Brain microvascular endothelial cell (primary cell): ENCODE measurements around the gene FUT1.
"Not testable (repeated sequence)": the region's sequence is repeated elsewhere in the genome, so short reads cannot be mapped to it uniquely, and the experiment has no call there.

Source experiments
- DNase-seq: peaks from one replicate; pipeline ENCODE4 v3.0.0-alpha.2; 2020
- H3K27ac ChIP-seq: fragments of 250-450 bp; sonication (Bioruptor Pico); 2 replicates; pipeline ENCODE4 v1.5.1; 2020; ENCODE audit warnings: mild to moderate bottlenecking, moderate library complexity
- H3K27me3 ChIP-seq: fragments of 250-450 bp; sonication (Bioruptor Pico); replicated peaks from 2 replicates; pipeline ENCODE4 v1.5.1; 2020; ENCODE audit warnings: mild to moderate bottlenecking
- H3K36me3 ChIP-seq: fragments of 250-450 bp; sonication (Bioruptor Pico); replicated peaks from 2 replicates; pipeline ENCODE4 v1.5.1; 2020; ENCODE audit warnings: mild to moderate bottlenecking
- H3K4me3 ChIP-seq: 2 replicates; pipeline ENCODE4 v1.5.1; 2011; ENCODE audit warnings: low read depth, mild to moderate bottlenecking, control low read depth, low read length, moderate library complexity
- in situ Hi-C: cut with HindIII; loops from 2 replicates; pipeline ENCODE4 v1.10.0; 2017; ENCODE audit warnings: low sequenced_read_pairs, low pct_ligation_motif_present
- TF ChIP-seq, protein P1 (sequence below): IDR thresholded peaks from 2 replicates; pipeline ENCODE4 v1.5.1; 2011; ENCODE audit warnings: low read depth, mild to moderate bottlenecking, moderate library complexity, low read length, control low read depth, inconsistent platforms; ENCODE audit errors: missing control alignments

The FUT1 gene

DNA sequence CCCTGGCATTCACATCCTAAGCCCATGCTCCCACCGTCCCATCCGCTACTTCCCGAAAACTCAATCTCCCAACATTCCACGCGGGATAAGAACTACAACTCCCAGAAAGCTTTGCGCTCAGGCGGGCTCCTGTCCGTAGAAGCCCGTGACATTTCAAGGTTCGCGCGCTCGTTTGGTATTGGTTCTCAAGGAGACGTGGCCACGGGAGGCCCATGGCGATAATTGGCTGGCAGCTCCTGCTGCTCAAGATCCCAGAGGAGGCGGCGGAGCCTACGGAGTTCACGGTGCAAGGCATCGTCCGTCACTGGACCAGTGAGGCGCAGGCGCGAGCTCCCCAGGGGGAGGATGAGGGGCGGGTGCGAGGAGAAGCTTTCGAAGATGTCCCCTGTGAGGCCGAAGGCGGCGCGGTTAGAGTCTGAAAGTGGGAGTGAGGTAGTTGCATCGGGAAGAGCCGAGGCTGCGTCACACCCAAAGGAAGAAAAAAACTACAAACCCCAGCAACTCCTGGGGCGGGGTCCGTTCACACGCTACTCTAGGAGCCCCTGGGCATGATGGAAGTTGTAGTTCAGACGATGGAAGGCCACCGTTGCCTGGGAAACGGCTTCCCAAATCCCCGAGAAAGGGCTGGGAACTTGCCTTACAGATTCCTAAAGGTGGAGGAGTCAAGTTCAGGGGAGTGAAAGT, 31.7 kb downstream of the FUT1 start:
- no peaks in the 10 kb centered on the region for H3K27me3 ChIP-seq
- DNase-seq: peak; percentile 100
- in situ Hi-C loops: no loop called here
- no peaks in the 10 kb centered on the region for H3K36me3 ChIP-seq
- peak overlapping the region; percentile 93 for H3K27ac ChIP-seq
- TF ChIP-seq, protein P1, sequence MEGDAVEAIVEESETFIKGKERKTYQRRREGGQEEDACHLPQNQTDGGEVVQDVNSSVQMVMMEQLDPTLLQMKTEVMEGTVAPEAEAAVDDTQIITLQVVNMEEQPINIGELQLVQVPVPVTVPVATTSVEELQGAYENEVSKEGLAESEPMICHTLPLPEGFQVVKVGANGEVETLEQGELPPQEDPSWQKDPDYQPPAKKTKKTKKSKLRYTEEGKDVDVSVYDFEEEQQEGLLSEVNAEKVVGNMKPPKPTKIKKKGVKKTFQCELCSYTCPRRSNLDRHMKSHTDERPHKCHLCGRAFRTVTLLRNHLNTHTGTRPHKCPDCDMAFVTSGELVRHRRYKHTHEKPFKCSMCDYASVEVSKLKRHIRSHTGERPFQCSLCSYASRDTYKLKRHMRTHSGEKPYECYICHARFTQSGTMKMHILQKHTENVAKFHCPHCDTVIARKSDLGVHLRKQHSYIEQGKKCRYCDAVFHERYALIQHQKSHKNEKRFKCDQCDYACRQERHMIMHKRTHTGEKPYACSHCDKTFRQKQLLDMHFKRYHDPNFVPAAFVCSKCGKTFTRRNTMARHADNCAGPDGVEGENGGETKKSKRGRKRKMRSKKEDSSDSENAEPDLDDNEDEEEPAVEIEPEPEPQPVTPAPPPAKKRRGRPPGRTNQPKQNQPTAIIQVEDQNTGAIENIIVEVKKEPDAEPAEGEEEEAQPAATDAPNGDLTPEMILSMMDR: no peak
- peak overlapping the region; percentile 71 for H3K4me3 ChIP-seq

GRCh38 chr19:48720251-48720612, 32.2 kb downstream of the FUT1 start:
- no peak overlapping the region for H3K27ac ChIP-seq
- in situ Hi-C loops: no loop called here
- TF ChIP-seq, protein P1: no peak

DNA sequence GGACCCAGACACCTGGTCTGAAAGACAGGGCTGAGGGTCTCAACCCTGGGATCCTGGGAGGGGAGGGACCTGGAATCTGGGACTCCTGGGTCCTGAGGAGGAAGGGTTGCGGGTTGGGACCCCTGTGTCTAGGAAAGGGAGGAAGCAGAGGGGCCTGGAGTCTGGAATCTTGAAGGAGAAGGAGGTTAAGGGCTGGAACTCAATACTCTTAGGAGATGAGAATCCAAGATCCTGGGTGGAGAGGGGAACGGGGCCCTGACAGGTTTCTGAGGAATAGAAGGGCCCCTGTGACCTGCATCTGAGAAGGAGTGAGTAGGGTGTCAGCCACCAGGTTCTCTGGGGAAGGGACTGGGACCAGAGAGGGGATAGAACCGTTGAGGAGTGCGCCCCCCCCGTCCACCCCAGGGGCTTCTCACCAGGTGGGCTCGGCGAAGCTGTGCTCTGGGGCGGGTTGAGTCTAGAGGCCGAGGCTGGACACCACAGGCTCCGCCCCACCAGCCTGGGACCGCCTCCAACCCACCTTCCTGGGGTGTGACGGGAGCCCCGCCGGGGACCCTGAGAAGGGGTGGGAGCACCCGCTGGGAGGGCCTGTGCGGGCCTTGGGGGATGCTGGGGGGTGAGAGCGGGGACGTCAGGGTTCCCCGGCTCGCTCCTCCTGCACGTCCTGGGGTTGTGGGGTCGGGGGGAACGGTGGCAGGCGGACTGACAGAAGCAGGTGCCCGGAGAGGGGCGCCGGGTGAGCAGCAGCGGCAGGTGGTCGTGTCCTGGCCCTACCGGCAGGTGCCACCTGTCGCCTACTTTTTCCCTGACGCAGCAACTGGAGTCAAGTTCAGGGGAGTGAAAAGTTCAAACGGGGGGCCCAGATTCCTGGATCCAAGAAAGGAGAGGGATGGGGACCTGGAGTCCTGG, 32.9 kb downstream of the FUT1 start, which contains the start of gene MAMSTR:
MAMSTR (minus strand) TSS at position 463 of the 909 bp plus-strand sequence. CDS start 694 bp downstream, outside the sequence.
- no peak for DNase-seq
- Histone ChIP-seq H3K36me3 (no peaks in the 10 kb centered on the region), H3K27ac (no peak within 1 kb of the TSS), H3K4me3 (peak within 1 kb of the TSS; percentile 71), H3K27me3 (no peaks in the 10 kb centered on the region)
- in situ Hi-C loops: no loop called here
- TF ChIP-seq, protein P1: no peak

More at GRCh38 chr19:48720251-48720612, 32.2 kb downstream of the FUT1 start:
- Histone ChIP-seq H3K27me3 (no peaks in the 10 kb centered on the region), H3K4me3 (peak overlapping the region; percentile 71), H3K36me3 (no peaks in the 10 kb centered on the region)
- no peak for DNase-seq

DNA sequence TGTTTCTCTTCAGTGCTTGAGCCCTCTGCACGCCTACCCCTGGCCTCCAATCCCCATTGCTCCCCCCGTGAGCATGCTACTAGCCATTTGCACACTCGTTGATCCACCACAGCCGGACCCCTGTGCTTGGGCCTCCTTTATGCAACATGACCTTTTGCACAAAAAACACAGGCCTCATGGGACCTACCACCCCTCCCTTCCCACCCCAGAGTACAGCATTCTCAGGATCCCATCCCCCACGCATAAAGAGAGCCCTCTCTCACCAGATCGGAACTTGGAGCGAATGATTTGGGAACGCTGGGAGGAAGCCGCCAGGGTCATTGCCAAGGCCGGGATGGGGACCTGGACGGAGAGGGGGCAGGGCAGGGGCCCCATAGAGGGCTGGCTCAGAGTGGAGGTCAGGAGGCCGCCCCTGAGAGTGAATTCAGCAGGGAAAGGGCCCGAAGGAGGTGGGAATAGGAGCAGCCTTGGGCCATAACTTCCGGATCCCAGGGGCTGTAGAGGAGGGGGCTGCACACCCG, 33.7 kb downstream of the FUT1 start:
- Histone ChIP-seq H3K36me3 (no peaks in the 10 kb centered on the region), H3K27ac (no peak overlapping the region), H3K27me3 (no peaks in the 10 kb centered on the region), H3K4me3 (no peak overlapping the region)
- in situ Hi-C loops: no loop called here
- TF ChIP-seq, protein P1: no peak
- no peak for DNase-seq

- H3K27me3 ChIP-seq, H3K36me3 ChIP-seq, in situ Hi-C loops, H3K4me3 ChIP-seq, H3K27ac ChIP-seq, DNase-seq: not testable (repeated sequence)
These were observed 34.3 kb downstream of the FUT1 start for GRCh38 chr19:48718106-48718505.
